GM19239 (cell line): ENCODE results near the gene ATP6V0E2.
"Not testable (repeated sequence)": the region's sequence is repeated elsewhere in the genome, so short reads cannot be mapped to it uniquely, and the experiment has no call there.

Source experiments
- DNase-seq: peaks from one replicate; pipeline ENCODE4 v3.0.0; 2011; ENCODE audit warnings: low spot score; ENCODE audit not compliant: insufficient read length
- FAIRE-seq: peaks from 2 replicates; lab custom pipeline; 2011; peaks lifted over from hg19 to GRCh38; lab: Jason Lieb, UNC

The ATP6V0E2 gene

GRCh38 chr7:149907776-149908376 lies 34.1 kb downstream of the ATP6V0E2 start:
- not testable (repeated sequence) for FAIRE-seq, DNase-seq

GRCh38 chr7:149910219-149910618 lies 36.5 kb downstream of the ATP6V0E2 start:
- DNase-seq, FAIRE-seq: not testable (repeated sequence)

- DNase-seq, FAIRE-seq: not testable (repeated sequence)
Observed at GRCh38 chr7:149912126-149912525, 38.4 kb downstream of the ATP6V0E2 start.

GRCh38 chr7:149926414-149926813 lies 52.6 kb downstream of the ATP6V0E2 start:
- not testable (repeated sequence) for DNase-seq, FAIRE-seq
